GM20431 (cell line): ENCODE results near the gene ANKZF1.

ENCODE experiments used
- in situ Hi-C: fragments of 300-500 bp; cut with MseI, MboI; formaldehyde crosslinking; loops from one replicate; pipeline ENCODE4 v1.15.0; 2020; ENCODE audit warnings: low sequenced_read_pairs; ENCODE audit not compliant: unreplicated experiment

Gene ANKZF1

DNA sequence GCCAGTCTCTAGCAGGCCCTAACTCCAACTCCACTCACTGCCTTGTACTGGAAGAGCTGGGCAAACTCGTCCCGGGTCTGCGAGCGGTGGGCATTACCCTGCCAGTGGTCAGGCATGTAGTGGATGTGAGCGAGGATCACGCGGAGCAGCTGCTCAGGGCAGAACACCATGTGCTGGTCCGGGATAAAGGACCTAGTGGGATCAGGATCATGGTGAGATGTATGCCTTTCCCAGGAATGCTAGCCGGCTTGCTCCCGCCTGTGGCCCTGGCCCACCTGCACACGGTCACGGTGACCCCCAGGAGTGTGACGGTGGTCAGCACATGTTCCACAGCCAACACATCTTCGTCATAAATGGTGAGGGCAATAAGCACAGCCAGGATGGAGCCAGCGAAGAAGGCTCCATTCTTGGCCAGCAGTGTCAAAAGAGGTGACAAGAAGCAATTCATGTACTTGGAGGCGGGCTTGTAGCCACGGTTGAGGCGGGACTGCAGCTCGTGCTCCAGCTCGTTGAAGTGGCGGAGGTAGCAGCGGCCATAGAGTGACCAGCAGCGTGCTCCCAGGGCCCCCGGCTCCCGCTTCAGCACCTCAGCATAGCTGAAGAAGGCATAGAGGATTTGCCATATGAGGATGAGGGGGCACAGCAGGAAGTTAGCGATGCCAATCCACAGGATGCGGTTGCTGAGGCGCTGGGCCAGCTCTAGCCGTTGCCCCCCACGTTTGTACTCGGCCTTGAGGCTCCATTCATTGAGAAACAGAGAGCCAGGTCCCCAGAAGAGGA is 5.6 kb upstream of the ANKZF1 start:
- in situ Hi-C loops: no loop called here

DNA sequence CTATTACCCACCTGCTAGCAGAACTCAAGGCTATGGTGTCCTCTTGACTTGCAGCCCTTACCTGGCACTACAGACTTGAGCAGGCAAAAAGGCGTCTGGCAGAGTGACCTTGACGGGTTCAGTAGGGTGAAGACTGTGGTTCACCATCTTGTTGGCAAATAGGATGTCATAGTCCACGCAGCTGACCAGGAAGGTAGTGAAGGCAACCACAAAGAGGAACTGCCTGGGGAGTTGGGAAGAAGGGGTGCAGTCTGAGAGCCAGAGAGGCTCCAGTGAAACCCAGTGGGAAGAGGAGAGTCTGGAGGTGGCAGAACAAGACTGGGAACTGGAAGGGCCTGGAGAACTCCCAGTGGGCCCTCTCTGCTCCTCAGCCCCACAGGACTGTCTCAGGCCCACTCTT is 4.3 kb upstream of the ANKZF1 start:
- in situ Hi-C loops: no loop called here

DNA sequence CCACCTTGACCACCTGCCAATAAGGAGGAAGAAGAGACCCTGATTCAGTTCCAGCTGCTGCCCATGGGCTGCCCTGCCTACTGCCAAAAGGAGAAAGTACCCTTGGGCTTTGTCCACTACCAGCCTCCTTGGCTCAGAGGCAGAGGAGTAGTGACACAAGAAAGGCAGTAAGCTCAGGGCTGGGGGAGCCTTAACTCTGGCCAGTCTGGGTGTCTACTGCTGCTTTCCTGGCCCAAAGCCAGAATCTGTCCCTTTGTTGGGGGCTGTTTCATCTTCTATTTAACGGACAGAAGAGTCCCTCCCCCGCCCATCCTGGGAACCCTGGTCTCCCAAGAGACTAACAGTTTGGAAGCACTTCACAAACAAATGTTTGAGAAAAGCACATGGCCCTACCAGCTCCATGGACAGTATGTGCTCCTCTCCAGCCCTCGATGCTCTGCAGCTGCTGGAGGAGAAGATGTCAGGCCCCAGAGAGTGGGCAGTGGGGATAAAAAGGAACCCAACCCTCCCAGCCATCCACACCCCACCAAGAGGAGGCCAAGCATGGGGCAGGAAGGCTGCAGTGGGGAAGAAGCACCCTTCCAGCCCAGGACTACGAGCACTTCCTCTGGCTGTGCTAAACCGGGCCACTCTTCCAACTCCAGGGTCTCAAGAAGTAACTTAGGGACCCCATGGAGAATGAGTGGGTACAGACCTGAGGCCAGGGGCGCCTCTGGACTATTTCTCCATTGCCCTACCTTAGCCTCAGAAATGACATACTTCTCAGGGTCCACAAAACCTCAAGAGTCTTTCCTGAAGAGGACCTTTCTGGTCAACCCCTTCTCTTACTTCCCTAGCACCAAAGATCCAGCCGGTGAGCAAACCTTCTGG is 1.3 kb upstream of the ANKZF1 start:
- in situ Hi-C loops: no loop called here

DNA sequence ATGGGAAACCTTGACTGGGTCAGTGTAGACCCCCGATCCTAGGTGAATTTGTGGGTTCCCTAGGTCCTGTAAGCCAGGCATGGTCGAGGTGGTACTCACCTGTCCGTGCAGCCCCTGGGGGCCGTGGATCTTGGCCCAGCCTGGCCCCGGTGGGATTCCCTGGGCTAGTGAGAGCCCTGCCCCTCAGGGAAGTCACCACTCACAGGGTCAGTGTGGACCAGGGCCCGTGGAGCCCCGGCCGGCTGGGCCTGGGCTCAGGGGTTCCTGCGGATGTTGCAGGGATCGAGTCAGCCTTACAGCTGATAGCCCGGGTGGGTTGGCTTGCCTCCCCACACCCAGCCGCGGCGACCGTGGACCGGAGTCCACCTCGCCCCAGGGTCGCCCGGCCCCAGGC is 698 bp upstream of the ANKZF1 start:
- in situ Hi-C loops: no loop called here

DNA sequence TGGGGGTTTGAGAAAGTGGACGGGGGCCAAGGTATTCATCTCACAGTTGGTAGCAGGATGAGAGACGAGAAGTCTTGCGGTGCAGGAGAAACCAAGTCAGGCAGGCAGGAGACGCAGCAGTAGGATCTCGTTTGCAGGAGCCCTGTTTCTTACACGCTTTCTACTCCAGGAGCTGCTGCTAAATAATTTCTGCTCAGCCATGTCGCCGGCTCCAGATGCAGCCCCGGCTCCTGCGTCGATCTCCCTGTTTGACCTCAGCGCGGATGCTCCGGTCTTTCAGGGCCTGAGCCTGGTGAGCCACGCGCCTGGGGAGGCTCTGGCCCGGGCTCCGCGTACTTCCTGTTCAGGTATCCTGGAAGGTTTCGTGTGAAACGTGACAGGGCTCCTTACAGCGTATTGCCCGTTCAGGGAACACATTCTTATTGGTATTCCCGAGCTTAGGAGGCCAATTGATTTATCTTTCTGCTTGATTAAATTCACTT is 494 bp downstream of the ANKZF1 start:
- in situ Hi-C loops: no loop called here

DNA sequence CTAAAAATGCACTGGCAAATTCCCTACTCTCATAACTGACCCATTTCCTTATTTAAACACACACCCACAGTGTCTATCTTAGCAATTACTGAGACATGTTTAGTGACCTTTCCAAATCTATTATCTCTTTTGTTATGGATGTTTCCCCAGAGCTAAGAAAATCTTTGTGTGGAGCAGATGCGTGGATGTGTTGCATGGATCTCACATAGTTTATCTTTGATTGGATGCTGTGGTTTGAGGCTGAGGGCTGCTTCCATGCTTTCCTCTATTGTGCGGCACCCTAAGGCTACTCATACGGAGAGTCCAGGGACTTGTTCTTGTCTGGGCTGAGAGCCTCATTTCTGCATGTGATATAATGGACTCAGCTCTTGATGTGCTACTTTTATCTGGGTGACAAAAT is 4.7 kb downstream of the ANKZF1 start:
- in situ Hi-C loops: no loop called here

DNA sequence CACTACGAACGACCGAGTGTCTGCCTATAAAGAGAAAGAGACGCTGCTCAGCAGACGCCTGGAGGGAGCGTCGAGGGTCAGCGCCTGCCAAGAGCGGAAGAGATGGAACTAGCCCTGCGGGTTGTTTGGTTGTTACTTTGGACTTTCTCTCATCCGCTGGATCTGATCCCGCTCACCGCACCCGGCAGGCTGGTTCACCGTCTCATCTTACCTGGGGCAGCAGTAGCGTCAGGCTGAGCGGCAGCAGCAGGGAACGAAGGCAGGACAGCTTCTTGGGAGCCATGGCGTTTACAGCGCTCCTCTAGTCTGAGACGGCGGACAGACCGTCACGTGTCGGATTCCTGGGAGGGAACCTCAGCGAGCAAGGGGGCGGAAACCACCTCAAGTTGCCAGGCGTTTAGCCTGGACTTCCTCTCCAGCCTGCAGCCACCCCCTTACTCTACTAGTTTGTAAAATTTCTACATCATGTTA is 13.7 kb downstream of the ANKZF1 start:
- in situ Hi-C loops: no loop called here

DNA sequence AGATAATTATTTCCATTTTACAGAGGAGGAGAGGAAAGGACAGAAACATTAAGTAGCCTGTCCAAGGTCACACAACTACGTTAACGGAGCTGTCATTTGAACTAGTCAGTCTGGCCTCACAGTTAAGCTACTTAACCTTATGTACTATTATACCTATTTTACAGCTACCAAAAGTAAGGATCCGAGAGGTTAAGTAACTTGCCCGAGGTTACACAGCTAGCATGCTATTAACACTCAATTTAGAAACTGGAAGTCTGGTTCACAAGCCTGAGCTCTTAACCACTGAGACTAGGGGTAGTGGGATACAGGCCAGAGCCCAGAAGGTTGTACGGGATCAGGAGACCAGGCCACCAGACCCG is 15.2 kb downstream of the ANKZF1 start:
- in situ Hi-C loops: no loop called here

DNA sequence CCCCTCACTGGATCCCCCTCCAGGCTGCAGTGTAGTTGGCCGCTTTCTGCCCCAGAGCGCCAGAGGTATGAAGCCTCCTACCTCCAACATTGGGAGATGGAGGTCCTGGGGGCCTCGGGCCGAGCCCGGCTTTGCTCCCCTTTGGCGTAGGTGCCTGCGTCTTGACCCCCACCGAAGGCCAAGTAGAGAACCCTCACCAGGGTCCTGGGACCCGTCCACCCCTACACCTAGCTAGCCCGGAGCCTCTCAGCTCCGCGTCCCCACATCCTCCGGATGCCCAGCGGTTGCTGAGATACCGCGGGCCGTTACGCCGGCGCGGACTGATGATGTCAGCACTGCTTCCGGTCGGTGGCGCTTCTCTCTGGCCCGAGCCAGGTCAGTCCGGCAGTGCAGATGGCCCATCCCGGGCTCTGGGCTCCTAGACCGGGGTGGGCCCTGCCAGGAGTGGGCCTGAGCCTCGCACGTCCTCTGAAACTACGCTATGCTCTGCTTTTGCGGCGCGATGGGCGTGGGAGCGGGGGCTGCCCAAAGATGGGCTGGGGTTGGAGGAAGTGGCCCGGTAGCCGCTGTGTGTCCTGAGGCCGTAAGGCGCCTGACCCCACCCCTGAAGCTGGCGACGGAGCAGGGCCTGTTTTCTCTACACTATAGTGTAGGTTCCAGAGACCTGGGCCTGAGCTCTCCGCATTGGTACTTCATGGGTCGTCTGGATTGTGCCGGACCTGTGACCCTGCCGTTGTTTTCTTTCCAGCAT is 15.7 kb downstream of the ANKZF1 start, which contains the start of the genes GLB1L and STK16:
Gene GLB1L (minus strand): TSS at position 297 of the 751 bp plus-strand sequence. CDS start 1,871 bp downstream, outside the sequence.
Gene STK16 (plus strand): TSS at position 332 of the 751 bp plus-strand sequence. CDS start 521 bp downstream, outside the sequence.
- in situ Hi-C loops: no loop called here

DNA sequence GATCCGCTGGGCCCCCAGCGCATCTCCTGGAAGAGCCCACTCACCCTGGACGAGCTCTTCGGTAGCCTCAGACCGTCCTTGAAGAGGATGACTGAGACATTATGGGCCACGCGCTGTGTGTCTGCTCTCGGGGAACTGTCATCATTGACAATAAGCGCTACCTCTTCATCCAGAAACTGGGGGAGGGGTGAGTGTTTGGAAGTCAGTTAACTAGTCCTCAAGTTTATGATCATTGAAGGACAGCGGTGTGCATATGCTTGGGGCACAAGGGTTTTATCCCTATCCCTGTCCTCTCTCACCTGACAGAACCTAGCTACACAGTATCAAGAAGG is 16.3 kb downstream of the ANKZF1 start:
- in situ Hi-C loops: no loop called here

DNA sequence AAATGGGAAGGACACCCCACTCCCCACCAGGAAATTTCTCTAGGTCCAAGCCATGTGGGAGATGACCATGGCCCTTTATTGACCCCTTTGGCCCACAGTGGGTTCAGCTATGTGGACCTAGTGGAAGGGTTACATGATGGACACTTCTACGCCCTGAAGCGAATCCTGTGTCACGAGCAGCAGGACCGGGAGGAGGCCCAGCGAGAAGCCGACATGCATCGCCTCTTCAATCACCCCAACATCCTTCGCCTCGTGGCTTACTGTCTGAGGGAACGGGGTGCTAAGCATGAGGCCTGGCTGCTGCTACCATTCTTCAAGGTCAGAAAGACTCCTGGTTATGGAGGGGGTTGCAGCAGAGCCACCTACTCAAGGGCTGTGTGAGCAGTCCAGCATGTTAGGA is 17.0 kb downstream of the ANKZF1 start:
- in situ Hi-C loops: no loop called here

DNA sequence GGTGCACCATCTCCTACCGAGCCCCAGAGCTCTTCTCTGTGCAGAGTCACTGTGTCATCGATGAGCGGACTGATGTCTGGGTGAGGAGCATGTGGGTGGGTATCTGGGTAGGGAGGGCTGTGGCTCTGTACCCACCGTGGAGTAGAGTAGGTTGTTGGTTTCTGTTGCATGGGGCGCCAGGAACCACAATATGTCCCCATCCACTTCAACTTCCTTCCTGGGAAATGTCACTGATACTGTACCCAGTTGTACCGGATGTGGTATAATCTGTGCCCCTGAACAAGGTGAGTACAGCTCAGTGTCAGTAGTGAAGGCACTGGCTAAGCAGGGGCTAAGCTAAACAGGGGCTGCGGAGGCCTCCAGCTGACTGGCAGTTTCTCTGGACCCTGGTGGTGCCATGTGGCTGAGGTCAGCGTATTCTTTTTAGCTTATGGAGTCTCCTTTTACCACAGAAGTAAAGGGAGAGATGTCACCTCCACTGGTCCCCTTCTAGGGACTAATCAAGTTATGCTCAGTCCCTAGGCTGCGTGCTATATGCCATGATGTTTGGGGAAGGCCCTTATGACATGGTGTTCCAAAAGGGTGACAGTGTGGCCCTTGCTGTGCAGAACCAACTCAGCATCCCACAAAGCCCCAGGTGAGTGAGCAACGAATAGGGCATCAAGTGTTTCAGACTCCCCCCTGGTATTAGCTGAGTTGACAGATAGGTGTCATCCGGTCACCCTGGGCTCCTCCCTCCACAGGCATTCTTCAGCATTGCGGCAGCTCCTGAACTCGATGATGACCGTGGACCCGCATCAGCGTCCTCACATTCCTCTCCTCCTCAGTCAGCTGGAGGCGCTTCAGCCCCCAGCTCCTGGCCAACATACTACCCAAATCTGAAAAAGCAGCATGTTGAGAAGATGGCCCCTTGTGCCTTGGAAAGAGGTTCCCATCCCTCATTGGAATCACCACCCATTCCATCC is 18.4 kb downstream of the ANKZF1 start:
- in situ Hi-C loops: no loop called here

DNA sequence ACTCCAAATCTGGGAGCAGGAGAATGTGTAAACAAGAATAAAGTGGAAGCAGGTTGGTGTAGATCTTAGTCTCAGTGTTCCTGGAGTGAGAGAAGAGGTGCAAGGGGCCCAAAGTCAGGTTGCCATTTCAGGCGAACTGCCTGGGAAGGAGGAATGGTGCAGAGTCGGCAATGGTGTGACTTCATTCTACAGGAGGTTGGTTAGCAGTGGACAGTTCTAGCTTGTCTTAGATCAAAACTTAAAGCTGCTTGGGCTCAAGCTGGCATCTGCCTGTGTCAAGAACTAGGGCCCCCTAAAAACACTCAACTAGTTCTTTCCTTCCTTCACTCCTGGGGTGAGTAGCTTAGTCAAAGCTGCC is 19.2 kb downstream of the ANKZF1 start:
- in situ Hi-C loops: no loop called here

DNA sequence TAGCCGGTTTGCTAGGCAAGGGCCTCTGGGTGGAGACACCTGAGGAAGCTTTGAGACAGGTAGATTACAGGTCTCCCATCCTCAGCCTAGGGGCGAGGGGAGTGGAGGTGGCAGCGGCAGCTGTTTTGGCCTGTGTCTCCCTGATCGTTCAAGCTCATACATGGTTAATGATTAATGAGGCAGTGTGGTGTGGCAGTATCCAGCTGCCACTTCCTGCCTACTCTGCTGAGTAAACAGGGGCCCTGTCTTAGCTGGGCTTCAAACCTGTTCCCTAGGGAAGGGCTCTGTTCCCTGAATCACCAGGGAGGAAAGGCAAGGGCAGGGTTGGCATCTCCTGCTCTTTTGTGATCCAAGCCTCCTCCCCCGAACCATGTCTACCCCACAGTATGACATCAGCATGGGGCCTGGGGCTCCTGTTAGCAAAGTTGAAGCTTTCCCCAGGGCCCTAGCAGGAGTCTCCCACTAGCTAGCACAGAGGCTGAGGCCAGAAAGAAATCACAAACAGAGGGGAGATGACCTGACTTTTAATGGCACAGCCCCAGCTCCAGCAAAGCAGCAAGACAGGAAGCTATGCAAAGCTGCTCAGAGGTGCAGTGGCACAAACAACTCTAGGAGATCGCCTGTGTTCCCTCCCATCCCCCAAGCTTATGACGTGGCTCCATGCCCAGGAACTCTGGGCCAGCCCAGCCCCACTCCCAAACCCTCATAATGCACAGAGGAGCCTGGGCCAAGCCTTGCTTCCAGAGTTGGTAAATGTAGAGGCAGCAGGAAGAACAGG is 19.8 kb downstream of the ANKZF1 start:
- in situ Hi-C loops: no loop called here

DNA sequence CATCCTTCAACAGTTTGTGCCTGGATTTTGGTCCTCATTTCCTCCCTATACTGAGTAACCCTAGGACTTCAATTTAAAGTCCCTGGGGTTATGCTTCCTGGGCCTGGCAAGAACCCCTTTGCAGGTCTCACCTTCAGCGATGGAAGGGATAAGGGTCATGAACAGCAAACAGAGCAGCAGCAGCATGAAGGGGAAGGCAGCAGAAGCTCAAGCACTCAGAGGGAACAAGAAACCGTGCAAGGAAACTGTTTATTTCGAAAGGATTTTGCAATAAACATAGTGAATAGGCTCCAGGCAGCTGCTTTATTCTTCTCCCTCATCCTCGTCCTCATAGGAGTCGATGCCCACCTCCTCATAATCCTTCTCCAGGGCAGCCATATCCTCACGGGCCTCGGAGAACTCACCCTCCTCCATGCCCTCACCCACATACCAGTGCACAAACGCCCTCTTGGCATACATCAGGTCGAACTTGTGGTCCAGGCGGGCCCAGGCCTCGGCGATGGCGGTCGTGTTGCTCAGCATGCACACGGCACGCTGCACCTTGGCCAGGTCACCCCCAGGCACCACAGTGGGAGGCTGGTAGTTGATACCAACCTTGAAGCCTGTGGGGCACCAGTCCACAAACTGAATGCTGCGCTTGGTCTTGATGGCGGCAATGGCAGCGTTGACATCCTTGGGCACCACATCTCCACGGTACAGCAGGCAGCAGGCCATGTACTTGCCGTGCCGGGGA is 20.6 kb downstream of the ANKZF1 start:
- in situ Hi-C loops: no loop called here

DNA sequence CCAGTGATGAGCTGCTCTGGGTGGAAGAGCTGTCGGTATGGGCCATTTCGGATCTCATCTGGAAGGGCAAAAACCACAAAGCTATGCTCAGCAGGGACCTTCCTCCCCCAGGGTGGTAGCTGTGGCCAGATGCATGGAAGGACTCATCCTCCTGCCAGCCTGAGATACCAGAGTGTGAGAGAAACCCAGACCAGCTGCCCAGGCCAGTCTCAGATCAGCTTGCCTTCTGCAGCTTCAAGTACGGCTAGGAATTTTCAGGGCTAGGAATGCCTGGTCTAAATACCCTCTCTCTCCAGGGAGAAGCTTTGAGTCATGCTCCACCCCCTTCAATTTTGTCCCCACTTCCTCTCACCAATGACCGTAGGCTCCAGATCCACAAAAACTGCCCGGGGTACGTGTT is 22.1 kb downstream of the ANKZF1 start:
- in situ Hi-C loops: no loop called here

DNA sequence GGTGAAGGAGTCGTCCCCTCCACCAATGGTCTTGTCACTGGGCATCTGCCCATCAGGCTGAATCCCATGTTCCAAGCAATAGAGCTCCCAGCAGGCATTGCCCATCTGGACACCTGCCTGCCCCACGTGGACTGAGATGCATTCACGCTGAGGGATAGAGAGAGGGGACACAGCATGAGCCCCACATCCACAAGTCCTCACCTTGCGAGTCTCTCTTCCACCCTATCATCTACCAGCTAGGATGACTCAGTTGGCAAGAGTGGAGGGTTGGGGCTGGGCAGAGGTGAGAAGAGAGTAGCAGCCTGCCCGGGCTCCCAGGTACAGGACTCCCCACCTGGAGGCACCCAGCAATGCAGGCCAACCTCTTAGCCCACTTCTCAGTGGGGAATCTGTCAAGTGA is 22.5 kb downstream of the ANKZF1 start:
- in situ Hi-C loops: no loop called here

DNA sequence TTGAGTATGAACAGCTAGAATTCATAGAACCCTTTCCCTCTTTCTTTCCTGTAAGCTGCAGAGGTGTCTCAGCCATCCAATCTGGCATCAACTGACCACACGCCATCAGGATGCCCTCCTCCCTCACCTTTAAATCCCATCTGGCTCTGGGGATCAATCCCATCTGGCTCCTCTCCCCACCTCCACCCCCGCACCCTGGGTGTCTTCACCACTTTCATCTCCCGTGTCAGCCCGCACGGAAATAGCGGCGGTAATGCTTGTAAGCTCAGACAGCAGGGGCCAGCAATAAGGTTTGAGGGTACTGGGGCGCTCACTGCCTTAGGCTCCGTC is 22.9 kb downstream of the ANKZF1 start:
- in situ Hi-C loops: no loop called here
